H1 (cell line): Measurements from ENCODE around the gene COL5A1. TPM values are rescaled to one million over a fixed set of nuclear protein-coding genes. Genes with fewer than 3 reads are reported as not detected.
A peak's percentile ranks its signal among the peaks of the same experiment; 100 is the strongest.

ENCODE experiments used
- CTCF ChIP-seq, 3 experiments: IDR thresholded peaks; 1 replicate in 2 of 3; 2 replicates in 1 of 3; pipeline versions ENCODE4 v1.5.1 to v1.6.1; 2011; ENCODE audit warnings: low read length in 3 of 3, mild to moderate bottlenecking in 3 of 3, inconsistent platforms in 2 of 3, low read depth in 1 of 3, moderate library complexity in 1 of 3; ENCODE audit not compliant: insufficient read depth in 1 of 3; ENCODE audit errors: control extremely low read depth in 1 of 3
- GTF2F1 ChIP-seq: IDR thresholded peaks from 2 replicates; pipeline ENCODE4 v1.6.1; 2012; ENCODE audit warnings: low read depth, low read length, improper control_type of control experiment, borderline replicate concordance
- JUND ChIP-seq: IDR thresholded peaks from 2 replicates; pipeline ENCODE4 v1.6.1; 2011; ENCODE audit warnings: mild to moderate bottlenecking, improper control_type of control experiment, low read length
- SP4 ChIP-seq: IDR thresholded peaks from 2 replicates; pipeline ENCODE4 v1.6.1; 2012; ENCODE audit warnings: low read length, inconsistent platforms
- polyA plus RNA-seq, 7 experiments: library from polyadenylated mRNA; depleted of rRNA in 3 of 7; stranded (reverse) in 5 of 7; unstranded in 2 of 7; fragments of >200 nt in 5 of 7; fragments of 200-250 nt in 2 of 7; gene quantifications; 1 replicate in 5 of 7; 2 replicates in 1 of 7; 4 replicates in 1 of 7; pipeline versions ENCODE4 v1.2.1 to v1.2.3, GENCODE V29; 2011 to 2013; ENCODE audit warnings: missing spikeins in 2 of 7, mixed read lengths in 2 of 7
- total RNA-seq: library from RNA; stranded (reverse); fragmentation: NEBNext Ultra II Directional; extraction: Animal tissue kit (Norgen Biotek cat#: 25700); gene quantifications from 2 replicates; pipeline ENCODE4 v1.2.1, GENCODE V29; 2021

The COL5A1 gene
- total and polyA plus RNA-seq, 2 of the 8 experiments (the other 6 are each of a cell fraction or from before 2014, with no cell fraction given) = 3.8 to 12.0 TPM

- TF ChIP-seq CTCF (IDR thresholded peaks at IDR 0.05; ENCODE audit: control extremely low read depth in 1 of 3, insufficient read depth in 1 of 3, low read depth in 1 of 3, low read length in 3 of 3) (peak in 1 of 3 experiments; percentile 7; a peak in 1 of 4 replicates), JUND (no peak), SP4 (no peak), GTF2F1 (no peak)
Measured at GRCh38 chr9:134637241-134637640, 4.4 kb upstream of the COL5A1 start (continued).
